Activated T-helper 1 cell treated with anti-CD3 and anti-CD28 coated beads, Interleukin-12 subunit alpha, Interleukin-12 subunit beta, Interleukin-2, Interleukin-4 antibody, amounts not matched to agents 30 ng/mL and 10 ng/mL and 1 ng/mL, durations not matched to agents 14 hours and 24 hours and 36 hours (primary cell): ENCODE measurements around the gene NRXN3. TPM values are rescaled to one million over a fixed set of nuclear protein-coding genes. Genes with fewer than 3 reads are reported as not detected.

ENCODE experiments used
- DNase-seq: peaks from one replicate; pipeline ENCODE4 v3.0.0; 2021; ENCODE audit warnings: low spot score
- H3K27ac Mint-ChIP-seq: one replicate; pipeline ENCODE4 v1.8.0; 2021; ENCODE audit warnings: mild to moderate bottlenecking, mixed read lengths
- H3K27me3 Mint-ChIP-seq: one replicate; pipeline ENCODE4 v1.8.0; 2022; ENCODE audit warnings: mild to moderate bottlenecking, moderate library complexity, mixed read lengths; ENCODE audit not compliant: insufficient read depth
- H3K36me3 Mint-ChIP-seq: one replicate; pipeline ENCODE4 v1.8.0; 2021; ENCODE audit warnings: low read depth, mixed read lengths
- H3K4me1 Mint-ChIP-seq: one replicate; pipeline ENCODE4 v1.8.0; 2021; ENCODE audit warnings: low read depth, mixed read lengths
- H3K4me3 Mint-ChIP-seq: one replicate; pipeline ENCODE4 v1.8.0; 2021; ENCODE audit warnings: mild to moderate bottlenecking, moderate library complexity, mixed read lengths
- H3K9me3 Mint-ChIP-seq: one replicate; pipeline ENCODE4 v1.8.0; 2021; ENCODE audit warnings: mixed read lengths
- intact Hi-C: fragments of 100-400 bp; cut with micrococcal nuclease; formaldehyde crosslinking; loops from one replicate; pipeline ENCODE4 v1.15.1; 2024
- total RNA-seq: library from RNA; stranded (reverse); gene quantifications from 2 replicates; pipeline ENCODE4 v1.2.3, GENCODE V29; 2022

Gene NRXN3
- total RNA-seq, 1 donor from 2014 or later: not detected

- Mint-ChIP-seq H3K9me3 (peaks cover 4% of the 10 kb centered on the region), H3K4me3 (no peak overlapping the region), H3K27ac (no peak overlapping the region), H3K27me3 (no peaks in the 10 kb centered on the region), H3K36me3 (no peaks in the 10 kb centered on the region), H3K4me1 (peaks cover 7% of the 10 kb centered on the region)
- intact Hi-C loops: no loop called here
- DNase-seq: no peak
Observed at GRCh38 chr14:78259831-78260230, 89.7 kb downstream of the NRXN3 start.

- Mint-ChIP-seq H3K27me3 (no peaks in the 10 kb centered on the region), H3K36me3 (no peaks in the 10 kb centered on the region), H3K4me1 (peaks cover 5% of the 10 kb centered on the region), H3K27ac (no peak overlapping the region), H3K4me3 (no peak overlapping the region), H3K9me3 (no peaks in the 10 kb centered on the region)
- intact Hi-C loops: no loop called here
- no peak for DNase-seq
Observed at GRCh38 chr14:78278464-78279250, 108.5 kb downstream of the NRXN3 start.

GRCh38 chr14:78282437-78282836 lies 112.3 kb downstream of the NRXN3 start:
- Mint-ChIP-seq H3K4me3 (no peak overlapping the region), H3K27me3 (no peaks in the 10 kb centered on the region), H3K4me1 (peaks cover 5% of the 10 kb centered on the region), H3K9me3 (no peaks in the 10 kb centered on the region), H3K27ac (no peak overlapping the region), H3K36me3 (no peaks in the 10 kb centered on the region)
- DNase-seq: no peak
- intact Hi-C loops: no loop called here

DNA sequence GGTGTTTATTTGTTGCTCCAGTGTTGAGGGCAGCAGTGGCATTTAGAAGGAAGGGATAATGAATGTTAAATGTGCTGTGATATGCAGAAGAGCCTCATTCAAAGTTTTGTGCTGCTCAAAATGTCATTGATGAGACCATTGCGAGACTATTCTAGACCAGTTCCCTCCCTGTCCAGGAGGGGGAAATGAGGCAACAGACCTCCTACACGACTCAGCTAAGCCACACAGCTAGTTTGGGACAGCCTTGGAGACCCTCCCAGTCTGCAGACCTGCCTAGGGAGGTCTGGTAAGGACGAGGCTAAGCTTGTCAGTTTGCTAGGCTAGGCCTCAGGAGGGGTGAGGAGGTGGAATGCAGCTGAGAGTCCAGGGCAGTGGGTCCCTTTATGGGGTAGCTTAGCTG lies 116.0 kb downstream of the NRXN3 start:
- Mint-ChIP-seq H3K4me1 (no peaks in the 10 kb centered on the region), H3K27ac (no peak overlapping the region), H3K27me3 (no peaks in the 10 kb centered on the region), H3K9me3 (no peaks in the 10 kb centered on the region), H3K36me3 (no peaks in the 10 kb centered on the region), H3K4me3 (no peak overlapping the region)
- intact Hi-C loops: no loop called here
- no peak for DNase-seq

DNA sequence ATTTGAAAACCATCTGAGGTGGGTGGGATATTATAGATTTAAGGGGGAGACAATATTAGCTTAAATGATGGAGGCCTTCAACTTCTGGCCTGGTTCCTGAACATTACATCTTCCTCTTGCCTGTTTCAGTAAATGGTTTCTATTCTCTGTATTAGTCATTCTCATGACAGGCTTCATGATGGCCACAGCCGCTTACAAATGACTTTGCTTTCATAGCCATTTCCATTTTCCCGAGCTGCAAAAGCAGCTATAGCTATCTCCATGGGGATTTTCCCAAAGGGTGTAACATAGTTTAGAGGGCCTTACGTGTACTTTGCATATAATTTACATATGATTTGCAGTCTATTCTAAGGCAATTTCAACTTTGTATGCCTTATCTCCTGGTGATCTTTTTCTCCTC lies 121.8 kb downstream of the NRXN3 start:
- H3K9me3 Mint-ChIP-seq: no peaks in the 10 kb centered on the region
- no peak overlapping the region for H3K27ac Mint-ChIP-seq
- intact Hi-C loops: no loop called here
- H3K36me3 Mint-ChIP-seq: no peaks in the 10 kb centered on the region
- no peak overlapping the region for H3K4me3 Mint-ChIP-seq
- H3K4me1 Mint-ChIP-seq: no peaks in the 10 kb centered on the region
- H3K27me3 Mint-ChIP-seq: peaks cover 4% of the 10 kb centered on the region
- DNase-seq: no peak

DNA sequence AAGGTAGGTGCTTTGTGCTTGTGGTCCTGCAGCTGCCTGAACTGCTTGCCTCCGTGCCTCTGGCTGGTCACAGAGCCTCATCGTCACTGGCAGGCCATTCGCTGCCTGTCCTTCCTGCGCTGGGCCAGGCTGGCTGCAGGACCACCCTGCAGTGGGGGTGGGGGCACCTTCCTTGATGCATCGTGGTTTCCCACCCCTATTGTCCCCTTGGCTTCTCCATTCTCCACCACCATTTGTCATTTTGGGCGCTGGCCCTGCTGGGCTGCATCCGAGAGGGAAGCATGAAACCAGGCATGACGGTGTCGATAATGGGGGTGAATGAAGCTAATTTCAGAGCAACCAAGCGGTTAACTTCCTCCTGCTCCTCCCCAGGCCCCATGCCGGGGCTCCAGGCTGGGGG lies 127.7 kb downstream of the NRXN3 start:
- no peak for DNase-seq
- no peak overlapping the region for H3K4me3 Mint-ChIP-seq
- no peaks in the 10 kb centered on the region for H3K9me3 Mint-ChIP-seq

GRCh38 chr14:78298298-78298697 lies 128.1 kb downstream of the NRXN3 start:
- H3K27me3 Mint-ChIP-seq: peaks cover 10% of the 10 kb centered on the region
- intact Hi-C loops: no loop called here
- no peak for DNase-seq
- no peaks in the 10 kb centered on the region for H3K9me3 Mint-ChIP-seq
- H3K4me3 Mint-ChIP-seq: no peak overlapping the region
- H3K36me3 Mint-ChIP-seq: no peaks in the 10 kb centered on the region
- no peak overlapping the region for H3K27ac Mint-ChIP-seq
- no peaks in the 10 kb centered on the region for H3K4me1 Mint-ChIP-seq

More for the DNA sequence above, 127.7 kb downstream of the NRXN3 start:
- Mint-ChIP-seq H3K4me1 (no peaks in the 10 kb centered on the region), H3K27me3 (peaks cover 10% of the 10 kb centered on the region), H3K27ac (no peak overlapping the region), H3K36me3 (no peaks in the 10 kb centered on the region)
- intact Hi-C loops: no loop called here

DNA sequence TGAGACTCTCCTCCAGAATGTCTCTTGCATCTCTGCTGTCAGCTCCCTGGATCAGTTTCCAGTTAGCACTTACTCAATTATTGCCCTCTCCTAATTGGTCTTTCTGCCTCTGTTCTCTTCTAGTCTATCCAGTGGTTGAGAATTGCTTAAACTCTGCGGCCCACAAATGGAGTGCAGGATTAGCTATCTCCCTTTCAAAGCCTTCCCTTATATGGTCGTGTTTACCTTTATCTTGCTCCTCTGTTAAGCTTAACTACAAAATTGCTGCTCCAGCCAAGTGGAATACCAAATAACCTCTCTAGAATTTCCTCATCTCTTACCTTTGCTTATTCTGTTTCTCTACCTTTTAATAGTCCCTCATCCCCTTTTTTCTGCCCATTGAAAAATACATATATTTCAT lies 132.7 kb downstream of the NRXN3 start:
- H3K27me3 Mint-ChIP-seq: peaks cover 9% of the 10 kb centered on the region
- no peak overlapping the region for H3K27ac Mint-ChIP-seq
- intact Hi-C loops: no loop called here
- H3K9me3 Mint-ChIP-seq: no peaks in the 10 kb centered on the region
- no peak for DNase-seq
- no peaks in the 10 kb centered on the region for H3K36me3 Mint-ChIP-seq
- no peak overlapping the region for H3K4me3 Mint-ChIP-seq
- no peaks in the 10 kb centered on the region for H3K4me1 Mint-ChIP-seq

GRCh38 chr14:78307671-78308070 lies 137.5 kb downstream of the NRXN3 start:
- Mint-ChIP-seq H3K27me3 (peaks cover 13% of the 10 kb centered on the region), H3K27ac (no peak overlapping the region), H3K36me3 (no peaks in the 10 kb centered on the region), H3K9me3 (no peaks in the 10 kb centered on the region), H3K4me1 (no peaks in the 10 kb centered on the region), H3K4me3 (no peak overlapping the region)
- no peak for DNase-seq
- intact Hi-C loops: no loop called here

- Mint-ChIP-seq H3K9me3 (no peaks in the 10 kb centered on the region), H3K4me1 (no peaks in the 10 kb centered on the region), H3K27me3 (peaks cover 13% of the 10 kb centered on the region), H3K27ac (no peak overlapping the region), H3K36me3 (no peaks in the 10 kb centered on the region), H3K4me3 (no peak overlapping the region)
- intact Hi-C loops: no loop called here
- no peak for DNase-seq
Observed at GRCh38 chr14:78308079-78308478, 137.9 kb downstream of the NRXN3 start.

GRCh38 chr14:78310272-78310671 lies 140.1 kb downstream of the NRXN3 start:
- peaks cover 13% of the 10 kb centered on the region for H3K27me3 Mint-ChIP-seq
- H3K9me3 Mint-ChIP-seq: no peaks in the 10 kb centered on the region
- intact Hi-C loops: no loop called here
- H3K4me3 Mint-ChIP-seq: no peak overlapping the region
- H3K4me1 Mint-ChIP-seq: no peaks in the 10 kb centered on the region
- H3K27ac Mint-ChIP-seq: no peak overlapping the region
- no peaks in the 10 kb centered on the region for H3K36me3 Mint-ChIP-seq
- no peak for DNase-seq

GRCh38 chr14:78313499-78313898 lies 143.3 kb downstream of the NRXN3 start:
- Mint-ChIP-seq H3K9me3 (no peaks in the 10 kb centered on the region), H3K27ac (no peak overlapping the region), H3K4me1 (no peaks in the 10 kb centered on the region), H3K4me3 (no peak overlapping the region), H3K36me3 (no peaks in the 10 kb centered on the region), H3K27me3 (peaks cover 9% of the 10 kb centered on the region)
- intact Hi-C loops: no loop called here
- no peak for DNase-seq

- intact Hi-C loops: no loop called here
- Mint-ChIP-seq H3K27ac (no peak overlapping the region), H3K9me3 (no peaks in the 10 kb centered on the region), H3K36me3 (no peaks in the 10 kb centered on the region), H3K4me3 (no peak overlapping the region), H3K4me1 (no peaks in the 10 kb centered on the region), H3K27me3 (peaks cover 9% of the 10 kb centered on the region)
- DNase-seq: no peak
Observed at GRCh38 chr14:78314484-78314883, 144.3 kb downstream of the NRXN3 start.

- intact Hi-C loops: no loop called here
- Mint-ChIP-seq H3K4me1 (no peaks in the 10 kb centered on the region), H3K9me3 (no peaks in the 10 kb centered on the region), H3K27me3 (peaks cover 4% of the 10 kb centered on the region), H3K27ac (no peak overlapping the region), H3K4me3 (no peak overlapping the region), H3K36me3 (no peaks in the 10 kb centered on the region)
- no peak for DNase-seq
Observed at GRCh38 chr14:78316052-78316451, 145.9 kb downstream of the NRXN3 start.
